Measurements from ENCODE around the gene CREB5.

Gene CREB5

DNA sequence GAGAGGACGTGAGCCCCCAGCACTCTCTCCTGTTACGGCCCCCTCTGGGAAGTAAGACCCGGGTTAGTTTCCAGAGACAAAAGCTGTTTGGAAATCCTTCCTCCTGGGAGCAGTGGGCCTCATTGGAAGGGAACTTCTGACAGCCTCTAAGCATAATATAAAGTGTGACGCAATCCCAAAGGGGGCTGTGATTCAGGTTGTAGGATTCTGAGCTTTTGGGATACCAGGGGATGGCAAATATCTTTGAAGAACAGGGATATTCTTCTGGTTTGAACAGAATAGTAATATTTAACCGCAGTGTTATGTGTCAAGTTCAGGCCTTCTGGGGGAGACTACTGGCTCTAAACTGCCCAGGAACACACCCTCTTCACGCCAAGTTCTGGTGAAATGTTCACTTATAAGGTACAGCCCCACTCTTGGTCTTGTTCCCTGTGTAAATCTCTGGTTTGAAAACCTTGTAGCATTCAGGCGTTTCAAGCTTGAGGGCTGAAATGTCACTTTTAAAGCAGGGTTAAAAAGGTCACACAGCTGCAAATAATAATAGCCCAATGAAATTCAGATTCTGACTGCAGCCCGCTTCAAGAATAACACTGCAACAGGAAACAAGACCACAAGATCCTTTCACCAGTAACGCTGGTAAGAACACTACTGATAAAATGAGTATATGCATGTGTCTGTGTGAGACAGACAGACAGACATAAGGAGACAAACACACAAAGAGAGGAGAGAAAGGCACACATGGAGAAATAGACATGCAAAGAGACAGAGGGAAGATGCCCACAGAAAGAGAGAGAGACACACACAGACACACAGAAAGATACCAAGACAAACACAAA lies 69.0 kb downstream of the CREB5 start:
- DNase-seq = no peak

DNA sequence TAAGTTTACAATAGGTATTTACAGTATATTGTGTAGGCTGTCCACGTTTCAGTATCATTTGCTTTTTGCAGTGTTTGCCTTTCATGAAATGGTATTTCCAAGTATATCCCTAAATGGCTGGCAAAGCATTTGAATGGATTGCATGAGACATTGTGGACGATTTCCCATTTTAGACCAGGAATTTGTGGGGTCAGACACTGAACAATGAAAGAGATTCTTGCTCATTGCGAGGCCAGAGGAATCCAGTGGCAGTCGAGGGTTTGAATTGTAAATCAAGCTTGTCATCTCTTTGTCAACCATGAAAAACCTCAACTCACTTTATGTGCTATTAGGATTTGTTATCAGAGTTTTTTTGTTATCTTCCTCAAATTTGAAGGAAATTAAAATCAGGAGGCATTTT lies 70.8 kb downstream of the CREB5 start:
- DNase-seq = no peak

DNA sequence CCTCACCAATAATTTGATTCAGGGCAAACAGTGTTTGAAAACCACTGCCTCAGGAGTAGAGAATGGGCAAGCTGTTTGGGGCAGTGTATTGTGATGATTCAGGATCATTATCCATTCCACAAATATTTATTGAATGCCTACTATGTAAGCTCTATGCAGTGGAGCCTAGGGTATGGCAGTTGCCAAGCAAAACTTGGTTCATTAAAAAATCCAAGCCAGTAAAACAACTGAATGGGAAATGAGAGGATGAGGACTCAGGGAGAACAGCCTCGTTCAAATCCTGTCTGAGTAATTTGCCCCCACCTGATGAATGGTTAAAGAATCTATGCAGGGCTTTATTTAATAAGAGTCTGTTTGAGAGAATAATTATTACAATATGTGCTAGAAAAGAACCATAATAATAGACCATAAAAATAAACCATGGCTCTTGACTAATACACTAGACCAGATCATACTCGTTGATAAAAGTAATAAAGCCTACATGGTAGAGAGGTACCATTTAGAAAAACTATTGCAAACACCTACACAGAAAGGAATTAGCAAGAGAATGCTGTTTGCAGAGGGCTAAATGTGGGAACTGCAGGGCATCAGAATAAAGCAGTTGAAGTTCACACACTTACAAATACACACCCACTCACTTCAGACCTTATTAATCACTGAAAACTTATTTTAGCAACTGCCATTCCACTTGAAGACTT lies 71.7 kb downstream of the CREB5 start:
- no peak for DNase-seq

DNA sequence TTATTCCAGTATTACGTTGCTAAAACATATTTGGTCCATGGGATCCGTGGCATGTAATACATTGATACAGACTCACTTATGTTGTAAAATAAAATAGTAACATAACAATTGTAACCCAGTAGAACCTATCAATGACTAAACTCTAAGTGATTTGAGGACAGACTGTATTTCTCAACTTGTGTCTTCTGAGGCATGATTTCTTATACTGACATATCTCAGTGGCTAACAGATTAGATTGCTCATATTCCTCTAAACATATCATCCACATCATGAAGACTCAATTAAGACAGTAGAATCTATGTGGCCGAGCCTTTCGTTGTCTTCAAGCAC lies 72.3 kb downstream of the CREB5 start:
- no peak for DNase-seq

DNA sequence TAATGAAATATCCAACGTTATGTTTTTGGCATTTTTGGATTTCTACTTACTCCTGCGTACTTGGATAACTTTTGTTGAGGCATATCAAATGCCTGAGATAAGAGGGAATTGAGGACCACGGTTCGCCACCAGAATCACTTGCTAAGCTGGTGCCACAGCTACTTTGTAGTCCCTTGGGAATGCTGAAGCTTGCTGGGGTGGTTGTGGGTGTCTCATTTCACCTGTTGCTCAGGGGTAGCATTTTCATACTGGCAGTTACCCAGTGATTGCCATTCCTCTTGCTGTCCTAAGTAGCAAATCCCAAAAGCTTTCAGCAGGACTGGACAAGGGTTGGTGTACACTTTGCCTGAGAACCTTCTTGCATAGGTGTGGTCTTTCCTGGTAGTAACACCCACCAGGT lies 75.2 kb downstream of the CREB5 start:
- DNase-seq = no peak

DNA sequence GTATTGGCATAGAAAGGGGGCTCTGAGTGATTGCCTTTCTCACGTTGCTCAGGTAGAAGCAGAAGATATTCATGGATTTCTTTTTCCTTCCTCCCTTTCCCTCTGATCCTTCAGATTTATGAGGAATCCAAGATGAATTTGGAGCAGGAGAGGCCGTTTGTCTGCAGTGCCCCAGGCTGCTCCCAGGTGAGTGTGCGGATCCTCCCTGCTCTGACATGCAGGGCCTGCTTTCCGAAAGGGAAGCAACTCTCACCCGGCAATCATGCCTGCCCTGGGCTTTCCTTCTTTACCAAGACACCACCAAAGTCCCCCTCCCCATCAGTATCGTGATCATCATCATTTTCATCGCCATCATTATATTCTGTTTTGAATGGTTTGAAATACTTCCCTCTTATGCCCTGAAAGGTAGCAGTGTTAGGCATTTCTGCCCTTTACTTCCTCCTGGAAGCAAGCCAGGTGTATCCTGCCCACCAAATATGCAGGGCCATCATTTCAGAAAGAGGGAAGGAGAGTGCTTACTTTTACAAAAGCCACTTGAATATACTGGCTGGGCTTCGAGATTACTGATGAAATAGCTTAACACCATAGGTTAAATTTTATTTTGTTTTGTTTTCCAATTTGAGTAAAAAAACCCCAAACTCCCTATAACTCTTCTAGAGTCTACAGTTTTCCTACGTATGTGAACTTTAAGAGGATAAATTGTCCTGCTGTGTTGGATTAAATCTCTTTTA lies 75.9 kb downstream of the CREB5 start:
- DNase-seq = no peak

DNA sequence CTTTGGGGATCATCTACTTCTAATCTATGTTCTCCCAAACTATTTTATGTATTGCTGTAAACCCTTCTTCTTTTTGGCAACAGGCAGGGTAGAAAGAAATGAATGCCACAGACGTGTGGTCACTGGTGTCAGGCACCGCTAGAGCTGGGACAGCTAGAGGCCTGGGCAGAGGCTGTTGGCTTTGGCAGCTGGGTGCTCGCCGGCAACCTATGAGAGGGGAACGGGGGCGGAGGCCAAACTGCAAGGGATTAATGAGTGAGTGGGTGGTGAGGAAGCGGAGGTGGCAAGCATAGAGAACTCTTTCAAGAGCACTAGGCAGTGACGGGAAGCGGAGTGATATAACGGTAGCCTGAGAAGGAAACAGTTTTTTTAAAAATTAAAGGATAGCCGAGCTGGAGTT lies 78.5 kb downstream of the CREB5 start:
- DNase-seq = no peak

DNA sequence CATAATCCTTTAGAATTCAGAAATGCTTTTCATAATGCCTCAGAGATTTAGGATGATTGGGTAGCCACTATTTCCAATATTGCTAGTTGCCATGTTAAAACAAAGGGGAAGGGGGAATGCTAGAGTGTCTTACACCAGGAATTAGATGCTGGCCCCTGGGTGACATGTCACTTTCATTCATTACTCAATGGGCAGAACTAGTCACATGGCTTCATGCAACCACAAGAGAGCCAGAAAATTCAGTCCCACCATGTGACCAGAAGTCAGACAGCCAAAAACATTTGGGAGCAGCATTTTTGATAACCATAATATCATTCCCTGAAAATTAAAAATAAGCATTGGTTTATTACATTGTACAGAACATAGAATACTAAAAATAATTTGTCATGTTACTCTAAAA lies 81.2 kb downstream of the CREB5 start:
- no peak for DNase-seq

DNA sequence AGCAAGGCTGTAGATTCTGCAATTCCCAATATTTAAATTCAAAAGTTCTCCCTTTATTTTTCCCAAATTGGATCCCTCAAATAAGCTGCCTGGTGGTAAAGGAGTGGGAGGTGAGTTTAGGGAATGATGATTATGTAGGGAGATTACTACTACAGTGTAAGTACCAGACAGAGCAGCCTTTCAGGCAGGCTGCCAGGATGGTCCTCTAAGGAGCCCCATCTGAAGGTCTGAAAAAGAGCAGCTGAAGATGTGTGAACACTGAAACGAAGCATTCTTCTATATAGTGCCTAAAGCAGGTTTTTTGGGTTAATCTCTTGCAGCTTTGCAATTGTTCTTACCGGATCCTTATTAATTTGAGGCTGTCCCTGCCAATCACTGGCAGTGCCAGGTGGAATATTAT lies 84.7 kb downstream of the CREB5 start:
- no peak for DNase-seq

DNA sequence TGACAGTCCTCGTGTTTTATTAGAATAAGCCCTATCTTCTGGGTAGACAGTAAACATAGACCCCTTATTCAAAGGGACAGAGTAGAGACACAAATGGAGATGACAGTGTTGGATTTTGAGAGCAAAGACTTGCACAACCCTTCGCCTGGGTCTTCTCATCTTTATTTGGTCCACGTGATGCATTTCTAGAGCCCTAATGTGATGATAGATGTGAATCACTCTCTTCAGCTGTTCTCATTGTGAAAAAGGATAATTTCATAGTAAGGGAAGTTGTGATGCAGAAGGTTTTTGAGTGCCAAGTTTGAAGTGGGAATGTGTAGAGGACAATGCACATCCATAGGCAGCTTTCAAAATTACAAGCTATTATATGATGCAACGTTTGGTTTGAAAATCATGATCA lies 86.3 kb downstream of the CREB5 start:
- DNase-seq = no peak

DNA sequence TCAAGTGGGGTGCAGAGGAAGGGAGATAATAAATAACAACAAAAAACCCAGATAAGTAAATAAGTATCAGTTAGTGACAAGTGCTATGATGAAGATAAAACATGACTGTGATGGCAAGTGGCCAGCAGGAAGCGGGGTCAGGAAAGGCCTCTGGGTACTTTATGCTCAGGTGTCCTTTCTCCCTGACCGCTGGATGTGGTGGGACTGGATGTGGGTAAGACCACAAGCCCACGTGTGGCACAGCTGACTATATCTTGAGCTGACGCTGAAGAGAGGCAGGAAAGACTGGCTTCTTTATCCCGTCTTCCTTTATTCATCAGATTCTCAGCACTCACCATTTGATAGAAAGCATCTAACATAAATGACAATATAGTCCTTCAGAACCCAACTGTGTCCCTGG lies 87.8 kb downstream of the CREB5 start:
- no peak for DNase-seq

DNA sequence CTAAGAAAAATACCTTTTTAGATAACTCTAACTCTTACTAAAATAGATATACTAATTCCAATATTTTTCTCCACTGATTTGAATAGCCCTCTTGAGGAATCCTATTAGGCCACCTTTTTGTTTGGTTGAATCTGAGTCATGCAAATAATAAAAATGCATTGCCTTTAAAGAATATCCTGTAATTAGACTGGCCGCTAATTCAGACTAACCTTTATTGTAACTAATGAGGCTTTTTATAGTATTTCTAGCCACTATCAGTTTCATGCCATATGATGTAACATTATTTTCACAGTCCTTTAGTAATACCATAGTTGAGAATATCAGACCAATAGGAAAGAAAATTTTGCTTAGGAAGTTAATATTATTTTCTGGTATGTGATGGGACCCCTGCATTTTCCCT lies 90.1 kb downstream of the CREB5 start:
- DNase-seq = no peak

DNA sequence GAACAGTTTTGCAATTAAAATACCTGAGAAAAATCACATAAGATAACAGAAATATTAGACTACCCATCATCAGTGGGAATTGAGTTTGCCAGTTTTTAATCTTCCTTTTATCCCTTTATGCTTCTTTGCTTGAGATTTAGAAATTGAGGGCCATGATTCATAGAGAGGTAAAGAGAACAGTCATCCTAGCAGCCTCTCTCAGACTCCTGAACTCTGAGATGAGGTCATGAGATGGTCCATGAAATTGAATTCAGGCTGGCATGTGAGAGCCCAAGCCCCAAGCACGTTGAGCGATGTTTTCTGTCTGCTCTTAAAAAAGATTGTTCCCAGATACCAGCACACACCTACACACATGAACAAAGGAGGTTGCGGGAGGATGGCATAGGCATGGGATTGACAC lies 91.1 kb downstream of the CREB5 start:
- no peak for DNase-seq

DNA sequence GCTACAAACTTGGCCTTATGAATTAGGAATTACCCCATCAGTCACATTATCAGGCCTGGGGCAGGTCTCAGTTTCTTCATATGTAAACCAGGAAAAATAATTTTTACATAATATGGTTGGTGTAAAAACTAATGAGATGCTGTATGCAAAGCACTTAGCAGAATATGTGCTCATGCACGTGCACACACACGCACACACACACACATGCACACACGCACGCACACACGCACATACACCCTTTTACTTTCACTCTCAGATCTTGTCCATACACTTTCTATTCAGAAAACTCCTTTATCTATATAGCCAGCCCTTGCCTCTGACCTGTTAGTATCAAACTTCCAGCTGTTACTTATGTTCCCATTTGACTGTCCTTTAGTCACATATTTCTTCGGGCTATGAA lies 92.7 kb downstream of the CREB5 start:
- no peak for DNase-seq

DNA sequence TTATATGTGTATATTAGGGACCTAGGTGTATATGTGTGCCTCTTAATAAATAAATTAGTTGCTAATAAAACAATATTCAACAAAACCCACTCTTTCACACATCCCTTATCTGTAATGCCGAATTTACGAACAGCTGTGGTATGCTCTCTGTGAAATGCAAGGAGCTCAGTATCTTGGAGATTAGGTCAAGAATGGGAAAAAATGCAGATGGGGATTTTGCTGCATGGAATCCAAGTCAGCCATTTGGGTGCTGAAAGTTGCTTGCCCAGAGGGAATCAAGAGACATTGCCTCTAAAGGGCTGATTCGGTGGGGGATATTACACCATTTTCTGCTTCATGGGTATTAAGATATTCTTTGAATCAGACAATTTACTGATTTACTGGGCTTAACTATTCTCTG lies 93.5 kb downstream of the CREB5 start:
- no peak for DNase-seq

DNA sequence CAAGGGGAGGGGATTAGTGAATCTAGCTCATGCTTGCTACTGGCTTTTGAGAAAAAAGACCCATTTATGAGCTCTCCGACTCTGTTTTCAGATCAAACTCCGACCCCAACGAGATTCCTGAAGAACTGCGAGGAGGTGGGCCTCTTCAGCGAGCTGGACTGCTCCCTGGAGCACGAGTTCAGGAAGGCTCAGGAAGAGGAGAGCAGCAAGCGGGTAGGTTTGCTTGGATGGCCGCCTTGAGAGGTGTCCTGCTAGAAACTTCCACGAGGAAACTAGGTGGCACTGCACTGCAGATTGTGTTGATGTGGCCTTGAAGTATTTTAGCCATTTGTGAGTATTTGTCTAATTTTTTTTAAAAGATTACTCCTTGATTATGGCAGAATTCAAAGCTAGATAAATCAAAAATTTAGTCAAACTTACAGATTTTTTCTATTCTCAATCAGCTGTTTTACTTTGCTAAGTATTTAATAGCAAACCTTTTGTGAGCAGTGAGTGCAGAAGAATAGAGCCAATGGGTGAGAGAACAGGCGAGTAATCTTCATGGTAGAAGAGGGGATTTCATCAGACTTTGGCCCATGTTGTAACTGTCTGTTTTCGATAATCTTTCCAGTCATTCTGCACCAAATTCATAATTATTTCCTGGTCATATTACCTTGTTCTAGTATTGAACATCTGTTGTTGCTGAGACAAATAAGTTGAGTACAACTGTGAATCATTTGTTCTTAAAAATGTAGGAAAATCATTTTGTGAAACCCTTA lies 95.4 kb downstream of the CREB5 start:
- DNase-seq = no peak

DNA sequence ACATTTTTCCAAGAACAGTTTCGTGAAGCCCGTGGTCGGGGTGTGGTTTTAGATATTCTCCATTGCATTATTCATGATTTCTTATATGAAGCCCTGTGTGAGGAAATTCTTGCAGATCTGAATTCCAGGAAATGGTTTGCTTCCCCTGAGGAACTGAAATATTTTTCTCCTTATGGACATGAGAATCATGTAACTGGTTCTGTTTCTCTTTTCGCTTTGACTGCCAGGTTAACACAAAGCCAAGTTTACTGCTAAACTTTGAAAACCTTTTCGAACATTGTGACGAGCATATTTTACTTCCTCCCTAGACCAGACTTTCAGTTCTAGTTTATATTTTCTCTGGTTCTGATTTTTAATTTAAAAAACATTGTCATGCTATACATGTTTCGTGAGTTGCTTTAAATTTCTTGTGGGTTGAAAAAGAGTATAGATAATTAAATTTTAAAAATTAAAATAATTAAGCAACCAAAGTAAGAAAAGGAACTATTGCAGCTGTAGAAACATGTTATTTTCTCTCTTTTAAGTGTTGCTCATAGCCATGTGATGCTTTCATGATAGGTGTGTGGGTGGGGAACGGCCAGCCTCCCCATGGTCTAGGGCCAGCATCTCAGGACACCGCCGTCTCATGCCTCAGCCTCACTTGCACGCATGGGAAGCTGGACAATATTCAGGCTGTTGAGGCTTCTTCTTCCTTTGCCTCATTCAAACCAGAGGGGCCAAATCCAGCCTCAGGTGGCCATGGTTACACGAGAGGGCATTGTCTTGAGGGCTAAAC lies 97.1 kb downstream of the CREB5 start:
- no peak for DNase-seq

DNA sequence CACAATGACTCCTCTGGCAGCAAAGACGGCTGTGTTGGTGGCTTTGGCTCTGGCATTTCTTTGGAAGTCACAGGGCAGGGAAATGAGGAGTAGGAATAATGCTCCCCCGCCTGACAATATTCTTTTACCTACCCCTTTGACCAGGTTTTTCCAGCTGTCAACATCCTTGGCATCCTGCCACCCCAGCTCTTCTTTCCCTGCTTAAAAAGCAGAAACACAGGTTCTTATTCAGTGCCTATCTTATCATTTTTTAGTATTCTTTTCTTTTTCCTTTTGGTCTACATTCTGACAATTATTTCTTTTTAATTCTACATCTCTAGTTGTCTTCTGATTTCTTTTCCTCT lies 97.7 kb downstream of the CREB5 start:
- DNase-seq = no peak

DNA sequence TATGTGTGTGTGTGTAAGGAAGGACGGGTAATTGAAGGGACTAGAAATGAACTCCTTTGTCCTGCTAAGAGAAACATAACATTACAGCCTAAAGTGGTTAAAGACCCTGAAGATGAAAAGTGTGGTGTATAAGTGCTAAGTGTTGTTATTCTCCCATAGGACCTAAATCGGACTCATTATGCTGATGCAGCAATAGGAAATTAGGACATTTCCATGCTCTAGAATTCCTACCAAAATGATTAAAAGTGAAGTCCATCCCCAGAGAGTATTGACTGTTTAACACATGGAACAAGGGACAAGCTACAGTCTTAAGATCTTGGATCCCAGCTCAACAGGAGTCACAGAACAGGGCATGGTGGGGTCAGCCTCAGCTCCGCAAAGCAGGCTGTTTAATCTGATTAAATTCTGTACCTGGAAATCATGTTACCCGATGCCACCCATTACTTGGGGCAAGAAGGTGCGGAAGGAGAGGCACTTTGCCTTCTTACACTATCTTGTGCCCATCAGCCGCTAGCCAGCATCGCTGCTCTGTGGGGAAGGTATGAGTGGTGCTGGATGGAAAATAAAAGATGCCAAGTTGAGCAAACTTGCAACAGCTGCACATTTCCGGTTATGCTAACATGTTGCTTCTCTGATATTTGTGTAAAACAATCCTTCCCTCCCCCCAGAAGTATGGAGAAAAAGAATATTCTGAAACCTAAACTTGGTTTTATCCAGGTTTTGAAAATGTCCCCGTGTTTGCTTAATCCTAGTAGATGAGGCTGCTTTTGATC lies 100.5 kb downstream of the CREB5 start:
- no peak for DNase-seq

DNA sequence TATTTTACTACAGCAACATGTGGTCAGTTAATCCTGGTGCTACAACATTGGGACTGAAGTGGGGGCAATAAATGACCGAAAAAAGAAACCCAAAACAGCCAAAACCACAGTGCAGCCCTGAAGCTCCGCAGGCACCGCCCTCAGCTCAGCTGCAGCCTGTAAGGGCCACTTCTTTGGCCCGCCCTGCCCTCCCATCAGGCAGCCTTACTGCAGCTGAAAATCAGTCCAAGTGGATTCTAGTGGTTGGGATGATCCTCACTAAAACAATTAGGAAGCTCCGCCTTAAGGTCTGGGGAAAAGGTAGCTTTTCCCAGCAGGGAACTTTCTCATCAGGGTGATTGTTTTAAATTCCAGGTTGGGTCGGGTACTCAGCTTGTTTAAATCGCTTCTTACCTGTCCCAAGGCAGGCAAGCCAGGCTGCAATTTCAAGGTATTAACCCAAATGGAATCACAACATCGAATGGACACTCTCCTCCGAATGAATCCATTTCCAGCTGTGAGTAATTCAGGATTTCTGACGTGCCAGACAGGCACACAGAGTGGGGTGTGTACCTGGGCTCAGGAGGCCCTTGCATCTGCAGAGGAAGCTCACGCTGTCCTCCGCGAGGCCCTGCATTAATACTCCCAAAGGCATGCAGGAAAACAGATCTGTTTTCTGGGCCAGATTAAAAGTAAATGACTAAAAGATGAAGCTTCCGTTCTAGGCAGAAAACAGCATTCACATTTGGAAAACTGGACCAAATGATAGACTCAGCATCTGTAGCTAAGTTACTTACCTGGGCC lies 104.3 kb downstream of the CREB5 start:
- no peak for DNase-seq

DNA sequence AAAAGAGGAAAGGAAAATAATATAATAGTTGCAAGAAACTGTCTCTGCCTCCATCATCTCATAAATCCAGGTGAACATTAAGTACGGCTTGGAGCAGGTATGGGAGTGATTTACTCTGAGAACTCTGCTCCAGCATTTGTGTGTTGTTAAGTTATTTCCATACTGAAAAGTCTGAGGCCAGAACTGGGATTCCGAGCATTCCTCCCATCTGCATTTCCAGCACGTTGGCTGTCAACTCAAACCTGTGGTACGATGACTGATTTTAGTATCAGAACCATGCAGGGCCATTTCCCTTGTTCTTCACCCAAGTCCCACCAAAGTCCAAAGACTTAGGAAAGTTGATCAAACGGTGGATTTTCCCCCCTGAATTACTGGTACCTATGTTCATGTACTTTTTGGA lies 104.9 kb downstream of the CREB5 start:
- DNase-seq = no peak
